Stimulated activated CD4-positive, alpha-beta T cell treated with anti-CD3 and anti-CD28 coated beads, Interleukin-15, amount 100 ng/mL, for 24 hours (primary cell): Measurements from ENCODE around the gene LSAMP.

Experiments
- DNase-seq: peaks from one replicate; pipeline ENCODE4 v3.0.0-alpha.2; 2020

Gene LSAMP

GRCh38 chr3:116281313-116282143 lies 163.8 kb downstream of the LSAMP start:
- no peak for DNase-seq

GRCh38 chr3:116280130-116280740 lies 165.1 kb downstream of the LSAMP start:
- no peak for DNase-seq

- DNase-seq, result no peak
Observed at GRCh38 chr3:116276675-116277074, 168.6 kb downstream of the LSAMP start.

GRCh38 chr3:116270056-116270455 lies 175.2 kb downstream of the LSAMP start:
- no peak for DNase-seq

GRCh38 chr3:116267116-116267515 lies 178.2 kb downstream of the LSAMP start:
- DNase-seq, result no peak

DNA sequence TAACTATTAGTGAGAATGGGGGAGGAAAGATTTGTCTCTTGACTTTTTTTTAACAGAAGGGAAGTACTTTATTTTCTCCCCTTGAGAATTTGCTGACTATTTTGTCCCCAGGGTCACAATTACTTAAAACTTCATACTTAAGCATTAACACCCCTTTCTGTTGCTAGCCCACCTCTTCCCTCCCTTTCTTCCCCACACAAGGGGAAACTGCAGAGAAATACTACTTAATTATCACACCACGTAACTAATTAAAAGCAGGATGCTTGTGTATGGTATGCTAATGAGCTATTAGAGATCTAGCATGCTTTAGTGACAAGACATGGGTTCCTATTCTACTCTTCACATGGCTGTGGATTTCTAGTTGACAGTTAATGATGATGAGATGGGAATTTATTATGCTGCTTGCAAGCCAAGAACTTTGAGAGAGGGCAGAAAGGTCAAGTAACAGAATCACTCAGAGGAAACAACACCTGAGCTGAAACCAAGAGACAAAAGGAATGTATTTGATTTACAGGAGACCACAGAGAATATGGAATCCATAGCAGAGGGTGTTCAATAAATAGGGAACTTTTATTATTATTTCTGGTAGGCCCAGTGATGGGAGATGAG lies 179.2 kb downstream of the LSAMP start:
- DNase-seq, result no peak

DNA sequence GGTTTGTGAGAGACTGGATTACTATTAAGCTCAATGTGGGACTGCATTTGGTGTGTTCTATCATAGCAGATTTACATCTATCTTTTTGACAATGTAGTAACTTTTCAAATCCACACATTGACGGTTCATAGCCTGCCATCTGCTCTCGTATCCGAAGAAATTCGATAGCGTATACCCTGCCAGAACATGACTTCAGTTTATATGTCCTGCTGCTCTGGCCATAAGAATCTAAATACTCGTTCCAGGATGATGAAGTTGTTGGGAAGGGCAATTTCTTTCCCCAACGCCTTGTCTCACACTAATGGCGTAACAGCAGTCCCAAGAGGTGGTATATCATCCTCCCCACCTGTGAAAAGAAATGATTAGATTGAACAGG lies 180.0 kb downstream of the LSAMP start:
- DNase-seq, result no peak

DNA sequence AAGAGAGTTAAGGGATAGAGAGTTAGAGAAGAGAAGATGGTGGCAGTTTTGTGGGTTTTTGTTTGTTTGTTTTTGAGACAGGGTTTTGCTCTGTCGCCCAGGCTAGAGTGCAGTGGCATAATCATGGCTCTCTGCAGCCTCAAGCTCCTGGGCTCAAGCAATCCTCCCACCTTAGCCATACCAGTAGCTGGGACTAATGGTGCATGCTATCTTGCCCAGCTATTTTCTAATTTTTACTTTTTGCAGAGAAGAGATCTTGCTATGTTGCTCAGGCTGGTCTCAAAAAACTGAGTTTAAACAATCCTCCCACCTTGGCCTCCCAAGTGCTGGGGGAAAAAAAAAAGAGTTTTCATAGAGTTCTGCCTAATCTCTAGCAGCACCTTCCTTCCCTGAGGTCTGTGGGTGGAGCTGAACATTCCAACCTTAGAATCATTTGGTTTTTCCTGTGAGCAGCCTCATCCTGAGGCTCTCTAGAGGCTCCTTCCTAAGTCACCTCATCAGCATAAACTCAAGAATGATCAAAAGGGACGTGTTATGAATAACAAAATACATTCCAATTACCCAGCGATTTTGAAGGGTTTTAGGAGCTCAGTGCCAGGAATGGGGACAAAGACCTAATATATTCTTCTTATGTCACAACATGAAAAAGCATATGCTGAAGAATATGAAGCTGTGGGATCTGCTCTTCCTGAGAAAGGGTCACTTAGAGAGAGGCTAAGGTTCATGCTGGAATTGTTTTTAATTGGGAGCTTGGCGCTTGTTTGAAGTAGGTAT lies 180.6 kb downstream of the LSAMP start:
- no peak for DNase-seq

- no peak for DNase-seq
Observed at GRCh38 chr3:116263842-116264545, 181.3 kb downstream of the LSAMP start.

DNA sequence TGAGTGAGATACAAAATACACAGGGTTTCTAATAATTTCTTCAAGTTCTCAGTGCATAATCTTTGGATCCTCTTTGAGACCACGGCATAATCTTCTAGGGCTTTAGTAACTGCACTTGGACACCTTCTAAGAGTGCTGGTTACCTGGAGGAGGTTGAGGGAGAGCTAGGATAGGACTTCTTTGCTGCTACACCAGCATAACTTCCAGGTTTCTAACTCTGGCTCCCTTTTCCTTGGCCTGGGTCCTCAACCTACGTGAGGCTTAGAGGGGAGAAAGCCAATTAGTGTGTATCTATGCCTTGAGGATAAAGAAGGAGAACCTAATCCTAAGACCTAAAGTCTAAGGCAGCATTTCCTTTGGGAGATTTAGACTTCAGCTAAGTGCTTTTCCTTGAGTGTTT lies 184.8 kb downstream of the LSAMP start:
- DNase-seq, result no peak

GRCh38 chr3:116259984-116260383 lies 185.3 kb downstream of the LSAMP start:
- no peak for DNase-seq

GRCh38 chr3:116256843-116257485 lies 188.3 kb downstream of the LSAMP start:
- DNase-seq, result no peak

DNA sequence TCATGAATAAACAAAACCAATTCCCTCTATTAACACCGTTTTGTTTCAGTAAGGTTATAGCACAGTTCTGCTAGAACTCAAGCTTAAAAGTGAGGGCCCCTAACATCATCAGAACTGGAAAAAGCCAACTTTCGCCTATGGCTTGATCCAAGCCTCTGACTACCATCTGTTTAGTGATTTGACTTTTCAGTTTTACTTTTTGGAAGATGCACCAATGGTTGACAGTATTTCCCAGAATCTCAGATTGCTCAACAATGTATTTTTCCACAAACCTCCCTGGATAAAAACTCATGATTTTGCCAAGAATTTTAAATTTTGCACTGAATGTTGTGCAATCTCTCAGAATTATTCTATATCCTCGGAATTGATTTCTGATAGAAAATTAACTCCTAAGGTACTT lies 190.7 kb downstream of the LSAMP start:
- DNase-seq, result no peak

DNA sequence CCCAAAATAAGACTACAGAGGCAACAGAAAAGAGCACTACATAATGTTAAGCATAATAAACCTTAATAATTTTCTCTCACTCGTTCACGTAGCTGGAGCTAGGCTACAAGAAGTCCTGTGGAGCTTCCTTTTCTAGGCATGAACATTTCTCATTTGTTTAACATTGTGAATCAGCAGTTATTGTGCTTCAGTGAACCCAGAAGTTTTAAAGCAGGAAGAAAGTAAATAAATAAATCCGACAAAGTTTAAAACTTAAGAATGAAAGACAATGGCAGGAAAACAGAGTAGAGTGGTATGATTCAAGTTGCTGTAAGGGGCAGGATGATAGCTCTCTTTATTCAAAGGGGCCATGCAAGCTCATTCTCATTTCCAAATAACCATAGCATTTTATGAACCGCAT lies 191.8 kb downstream of the LSAMP start:
- no peak for DNase-seq

- no peak for DNase-seq
Observed at GRCh38 chr3:116247605-116248004, 197.7 kb downstream of the LSAMP start.

DNA sequence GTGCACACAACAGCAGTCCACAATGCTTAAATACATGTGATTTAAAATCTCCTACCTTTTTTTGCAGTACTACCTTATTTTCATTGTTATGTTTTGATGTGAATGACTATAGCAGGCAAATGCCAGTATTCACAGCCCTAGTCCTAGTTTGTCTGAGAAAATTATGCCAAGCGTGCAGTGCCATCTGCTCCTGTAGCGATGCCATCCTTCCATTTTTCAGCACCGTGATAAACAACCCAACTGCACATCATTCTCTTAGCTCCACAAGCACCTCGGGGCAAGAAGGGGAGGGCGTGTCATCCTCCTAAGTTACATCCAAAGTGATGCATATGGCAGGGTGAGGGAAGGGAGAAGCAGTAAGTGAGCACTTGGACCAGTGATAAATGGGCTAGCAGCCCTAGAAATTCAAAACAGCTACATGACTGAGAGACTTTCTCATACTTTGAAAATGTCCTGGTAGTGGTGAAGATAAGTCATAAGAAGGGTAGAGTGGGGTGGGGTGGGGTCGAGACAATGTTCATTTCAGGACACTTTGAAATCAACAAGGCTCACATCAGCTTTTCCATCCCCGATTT lies 198.8 kb downstream of the LSAMP start:
- DNase-seq, result no peak

- no peak for DNase-seq
Observed at GRCh38 chr3:116242825-116243224, 202.5 kb downstream of the LSAMP start.

GRCh38 chr3:116241677-116242076 lies 203.6 kb downstream of the LSAMP start:
- DNase-seq, result no peak

- no peak for DNase-seq
Observed at GRCh38 chr3:116240261-116240660, 205.0 kb downstream of the LSAMP start.

DNA sequence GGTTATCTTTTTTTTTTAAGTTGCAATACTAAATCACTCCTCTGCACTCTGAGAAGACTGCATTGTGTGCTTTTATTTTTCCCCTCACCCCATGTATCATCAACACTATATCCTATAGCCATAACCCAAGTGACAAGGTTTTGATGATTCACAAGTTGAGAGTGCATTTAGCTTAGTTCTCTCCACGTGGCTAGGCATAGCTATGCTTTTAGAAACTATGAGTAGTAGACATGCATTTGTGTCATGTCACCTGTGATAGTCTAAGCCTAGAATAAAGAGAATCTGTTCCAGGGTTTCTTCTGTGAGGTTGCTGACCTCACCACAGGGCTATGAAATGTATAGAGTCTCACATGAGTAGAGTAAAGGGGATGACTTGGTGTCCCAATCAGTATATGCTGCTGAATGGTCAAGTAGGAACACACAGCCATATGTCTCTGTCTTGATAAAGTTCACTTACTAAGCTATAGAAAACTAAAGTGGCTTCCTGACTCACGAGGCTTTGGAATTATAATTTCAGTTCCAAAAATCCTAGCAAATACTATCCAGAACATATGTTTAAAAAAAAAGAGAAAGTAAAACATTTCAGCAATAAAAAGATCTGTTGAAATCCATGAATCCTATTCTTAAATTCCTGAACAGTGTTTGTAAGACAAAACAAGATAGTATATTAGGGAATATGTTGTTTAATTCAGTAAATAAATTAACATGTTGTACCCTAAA lies 206.3 kb downstream of the LSAMP start:
- DNase-seq, result no peak

GRCh38 chr3:116233711-116234357 lies 211.5 kb downstream of the LSAMP start:
- DNase-seq, result no peak
